Adrenal gland (tissue), 12 donors: Measurements from ENCODE around the gene ACOT7. TPM values are rescaled to one million over a fixed set of nuclear protein-coding genes. Genes with fewer than 3 reads are reported as not detected.
A peak's percentile ranks its signal among the peaks of the same experiment; 100 is the strongest.

Experiments used
- DNase-seq, 7 donors: peaks; one replicate each; pipeline ENCODE4 v3.0.0-alpha.2; 2019 to 2020
- H3K27ac ChIP-seq, 5 donors: fragments of 200-600 bp; sonication (generic) in 4 of 5; 1 replicate in 3 of 5; 2 replicates in 2 of 5; pipeline versions ENCODE4 v1.5.1 to v1.8.0; 2016 to 2020; ENCODE audit warnings: mild to moderate bottlenecking in 1 of 5
- H3K27me3 ChIP-seq: fragments of 200-600 bp; 2 replicates; pipeline ENCODE4 v1.8.0; 2021
- H3K36me3 ChIP-seq, 2 donors: fragments of 200-600 bp; replicated peaks in 1 of 2; 1 replicate in 1 of 2; 2 replicates in 1 of 2; pipeline versions ENCODE4 v1.5.1 to v1.8.0; 2018 to 2022
- H3K4me1 ChIP-seq, 2 donors: fragments of 200-600 bp; replicated peaks in 1 of 2; 1 replicate in 1 of 2; 2 replicates in 1 of 2; pipeline versions ENCODE4 v1.5.1 to v1.8.0; 2018 to 2021
- H3K4me3 ChIP-seq, 4 donors: fragments of 200-600 bp; sonication (generic) in 3 of 4; one replicate each; pipeline ENCODE4 v1.5.1; 2016 to 2018
- H3K9me3 ChIP-seq, 3 donors: fragments of 200-600 bp; sonication (generic) in 1 of 3; replicated peaks in 1 of 3; 1 replicate in 2 of 3; 2 replicates in 1 of 3; pipeline versions ENCODE4 v1.5.1 to v1.8.0; 2016 to 2021
- CTCF ChIP-seq, 6 experiments: fragments of 450-650 bp in 4 of 6; fragments of 200-600 bp in 2 of 6; sonication (generic) in 1 of 6; IDR thresholded peaks; 1 replicate in 5 of 6; 2 replicates in 1 of 6; pipeline versions ENCODE4 v1.5.1 to v1.8.0; 2016 to 2021; ENCODE audit warnings: antibody characterized with exemption in 6 of 6, mild to moderate bottlenecking in 2 of 6, moderate library complexity in 1 of 6
- POLR2A ChIP-seq, 2 donors: fragments of 450-650 bp; IDR thresholded peaks; one replicate each; pipeline ENCODE4 v1.6.1; 2017; ENCODE audit warnings: antibody characterized with exemption in 2 of 2, mild to moderate bottlenecking in 2 of 2, moderate library complexity in 1 of 2
- WGBS, 4 donors: extraction: QIAGEN DNeasy Blood & Tissue Kit in 2 of 4; methylation state at CpG; one replicate each; pipeline versions ENCODE4 v1.1.5 to v1.1.7; 2013 to 2017; 5-methylcytosine and 5-hydroxymethylcytosine counted together
- intact Hi-C, 2 donors: fragments of 100-400 bp; cut with DNase I; formaldehyde crosslinking; loops; one replicate each; pipeline versions ENCODE4 v1.14.1 to v1.15.0; 2022 to 2023
- polyA plus RNA-seq, 3 donors: library from polyadenylated mRNA; stranded (reverse); fragments of 200-250 nt in 2 of 3; fragments of 350-450 nt in 1 of 3; fragmentation: Illumina TruSeq in 1 of 3; extraction: RNeasy Lipid Tissue Mini Kit (QIAGEN cat#74804) in 1 of 3; gene quantifications; one replicate each; pipeline ENCODE4 v1.2.3, GENCODE V29; 2013 to 2014
- total RNA-seq, 9 donors: library from RNA; depleted of rRNA in 4 of 9; stranded (reverse); fragments of >200 nt in 4 of 9; fragments of 120-200 nt in 1 of 9; fragmentation: NEBNext Ultra II Directional in 1 of 9; extraction: Animal tissue kit (Norgen Biotek cat#: 25700) in 1 of 9; gene quantifications; one replicate each; pipeline versions ENCODE4 v1.1.0 to v1.2.4, GENCODE V29; 2013 to 2023
- donor health status: healthy with polysubstance abuse.
- donor health status: Bipolar disorder and iron deficiency.
- donor health status: DM: yes; HTN: yes; CAD: no.
- donor health status: DM: no; HTN: no; CAD: no.
- donor health status: DM: no; HTN: no; CAD: no.
- donor health status: DM: yes; HTN: yes; CAD: no.

Gene ACOT7
- total and polyA plus RNA-seq, 12 donors = 8.4 to 29.4 (median 14.5) TPM

GRCh38 chr1:6271006-6271405 is 122.6 kb downstream of the ACOT7 start:
- intact Hi-C loops = no loop called here
- WGBS, 4 donors = 73 to 85% (median 77%) methylated on average over 4 of the region's 4 CpGs
- Histone ChIP-seq H3K36me3 (no peaks in the 10 kb centered on the region), H3K4me1 (peaks cover 0 to 2% of the 10 kb centered on the region in 2 donors), H3K9me3 (no peaks in the 10 kb centered on the region), H3K27ac (peak overlapping the region in 1 of 5 donors; percentile 57), H3K27me3 (no peaks in the 10 kb centered on the region), H3K4me3 (no peak overlapping the region)
- TF ChIP-seq CTCF (IDR thresholded peaks at IDR 0.05) (no peak), POLR2A (IDR thresholded peaks at IDR 0.05) (no peak)
- DNase-seq = no peak

- Histone ChIP-seq H3K4me1 (no peaks in the 10 kb centered on the region), H3K27ac (peak overlapping the region in 1 of 5 donors; percentile 57), H3K9me3 (no peaks in the 10 kb centered on the region), H3K36me3 (no peaks in the 10 kb centered on the region), H3K4me3 (no peak overlapping the region), H3K27me3 (no peaks in the 10 kb centered on the region)
- peak in 1 of 7 donors; percentile 73 for DNase-seq
- WGBS, 4 donors = 76 to 100% (median 85%) methylated on average over 3 to 8 of the region's 8 CpGs
- intact Hi-C loops = no loop called here
- no peak for TF ChIP-seq CTCF (IDR thresholded peaks at IDR 0.05)
- TF ChIP-seq POLR2A (IDR thresholded peaks at IDR 0.05) = no peak
These were observed 123.2 kb downstream of the ACOT7 start for GRCh38 chr1:6270401-6270800.

GRCh38 chr1:6269720-6270400 is 123.7 kb downstream of the ACOT7 start:
- Histone ChIP-seq H3K27me3 (no peaks in the 10 kb centered on the region), H3K4me1 (no peaks in the 10 kb centered on the region), H3K27ac (peak overlapping the region in 1 of 5 donors; percentile 57), H3K36me3 (no peaks in the 10 kb centered on the region), H3K4me3 (no peak overlapping the region), H3K9me3 (no peaks in the 10 kb centered on the region)
- TF ChIP-seq CTCF (IDR thresholded peaks at IDR 0.05) (no peak), POLR2A (IDR thresholded peaks at IDR 0.05) (no peak)
- peak in 1 of 7 donors; percentile 86 for DNase-seq
- intact Hi-C loops = no loop called here
- 81 to 84% (median 83%) methylated on average over 11 to 22 of the region's 22 CpGs for WGBS, 4 donors

GRCh38 chr1:6269296-6269695 is 124.3 kb downstream of the ACOT7 start:
- WGBS, 4 donors = 70 to 87% (median 86%) methylated on average over 2 to 14 of the region's 14 CpGs
- H3K4me1 ChIP-seq = no peaks in the 10 kb centered on the region
- no peak overlapping the region for H3K4me3 ChIP-seq
- H3K27me3 ChIP-seq = no peaks in the 10 kb centered on the region
- intact Hi-C loops = no loop called here
- DNase-seq = no peak
- TF ChIP-seq POLR2A (IDR thresholded peaks at IDR 0.05) = no peak
- TF ChIP-seq CTCF (IDR thresholded peaks at IDR 0.05) = no peak
- H3K9me3 ChIP-seq = no peaks in the 10 kb centered on the region
- peak overlapping the region in 1 of 5 donors; percentile 57 for H3K27ac ChIP-seq
- no peaks in the 10 kb centered on the region for H3K36me3 ChIP-seq
